GM19023 (cell line): ENCODE measurements around the gene OR56A5.
"Not testable (repeated sequence)": the region's sequence is repeated elsewhere in the genome, so short reads cannot be mapped to it uniquely, and the experiment has no call there.

ENCODE experiments used
- ATAC-seq: cut with Tn5 transposase; IDR thresholded peaks from one replicate; pipeline ENCODE4 v1.9.1; 2021; ENCODE audit warnings: mild to moderate bottlenecking, moderate library complexity; ENCODE audit not compliant: unreplicated experiment

The OR56A5 gene, protein sequence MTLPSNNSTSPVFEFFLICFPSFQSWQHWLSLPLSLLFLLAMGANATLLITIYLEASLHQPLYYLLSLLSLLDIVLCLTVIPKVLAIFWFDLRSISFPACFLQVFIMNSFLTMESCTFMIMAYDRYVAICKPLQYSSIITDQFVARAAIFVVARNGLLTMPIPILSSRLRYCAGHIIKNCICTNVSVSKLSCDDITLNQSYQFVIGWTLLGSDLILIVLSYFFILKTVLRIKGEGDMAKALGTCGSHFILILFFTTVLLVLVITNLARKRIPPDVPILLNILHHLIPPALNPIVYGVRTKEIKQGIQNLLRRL

DNA sequence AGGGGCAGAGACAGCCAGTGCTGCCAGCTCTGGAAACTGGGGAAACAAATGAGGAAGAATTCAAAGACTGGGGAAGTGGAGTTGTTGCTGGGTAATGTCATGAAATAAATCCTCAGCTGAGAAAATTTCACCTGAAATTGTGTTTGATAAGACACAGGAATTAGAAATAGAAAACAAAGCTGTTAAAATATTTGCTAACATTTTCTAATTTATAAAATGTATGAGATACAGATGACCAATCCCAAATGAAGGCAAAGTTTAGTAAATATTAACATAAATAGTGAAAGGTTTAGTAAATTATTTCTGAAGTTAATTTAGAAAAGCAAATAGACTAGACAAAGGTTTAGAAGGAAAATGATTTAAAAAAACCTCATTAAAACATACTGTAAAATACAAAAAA is at the start of gene OR56A5:
TSS of gene OR56A5 (minus strand) at position 101 of the 400 bp plus-strand sequence. CDS start at position 101, 0 bp downstream.
- ATAC-seq: no peak

DNA sequence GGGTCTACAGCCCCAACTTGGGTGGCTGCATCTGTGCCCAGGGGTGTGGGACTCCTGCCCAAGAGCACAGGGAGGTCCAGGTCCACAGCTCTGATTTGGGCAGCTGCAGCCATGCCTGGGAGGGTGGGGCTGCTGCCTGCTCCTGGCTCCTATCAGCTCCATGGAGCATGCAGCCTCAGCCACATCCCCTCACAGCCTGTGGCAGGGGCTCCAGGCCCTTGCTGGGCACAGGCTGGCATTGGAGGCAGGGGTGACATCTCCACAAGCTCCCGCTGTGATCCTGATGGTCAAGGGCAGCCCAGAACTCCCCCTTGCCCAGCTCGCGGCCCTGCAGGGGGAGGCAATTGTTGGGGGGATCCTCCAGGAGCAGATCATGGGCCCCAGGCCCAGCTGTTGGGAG is 44.7 kb upstream of the OR56A5 start:
- no peak for ATAC-seq

- ATAC-seq: no peak
Observed at GRCh38 chr11:6012035-6012668, 43.9 kb upstream of the OR56A5 start.

DNA sequence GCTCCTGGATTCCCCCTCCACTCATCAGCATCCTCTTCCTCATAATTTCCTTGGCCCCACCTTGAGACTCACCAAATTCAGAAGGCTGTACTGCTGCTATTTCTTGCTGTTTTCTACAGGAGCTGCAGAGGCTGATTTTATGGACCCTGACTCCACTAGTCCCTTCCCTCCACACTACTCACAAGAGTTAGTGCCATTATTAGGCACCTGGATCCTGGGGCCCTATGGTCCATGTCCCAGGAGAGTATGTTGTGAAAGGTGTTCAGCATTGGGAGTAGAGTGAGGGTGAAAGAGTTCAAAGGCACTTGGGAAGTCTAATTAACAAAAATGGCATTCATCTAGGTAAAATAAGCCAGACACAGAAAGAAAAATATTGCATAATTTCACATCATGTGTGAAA is 38.6 kb upstream of the OR56A5 start, which contains the start of gene OR56A4:
TSS of gene OR56A4 (minus strand) at position 101 of the 400 bp plus-strand sequence. CDS start 3,954 bp downstream, outside the sequence.
- ATAC-seq: no peak

- no peak for ATAC-seq
Observed at GRCh38 chr11:6006395-6006794, 38.1 kb upstream of the OR56A5 start.

DNA sequence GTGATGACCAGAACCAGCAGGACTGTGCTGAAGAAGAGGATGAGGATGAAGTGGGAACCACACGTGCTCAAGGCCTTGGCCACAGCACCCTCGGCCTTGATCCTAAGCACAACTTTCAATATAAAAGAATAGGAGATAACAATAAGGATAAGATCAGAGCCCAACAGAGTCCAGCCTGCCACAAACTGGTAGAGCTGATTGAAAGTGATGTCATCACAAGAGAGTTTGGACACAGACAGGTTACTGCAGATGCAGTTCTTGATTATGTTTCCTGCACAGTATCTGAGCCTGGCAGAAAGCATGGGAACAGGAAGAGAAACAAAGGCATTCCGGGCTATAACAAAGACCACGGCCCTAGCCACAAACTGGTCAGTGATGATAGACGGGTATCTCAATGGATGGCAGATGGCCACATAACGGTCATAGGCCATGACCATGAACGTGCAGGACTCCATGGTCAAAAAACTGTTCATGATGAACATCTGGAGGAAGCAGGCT is 34.0 kb upstream of the OR56A5 start:
- ATAC-seq: no peak

- ATAC-seq: no peak
Observed at GRCh38 chr11:5994791-5995190, 26.5 kb upstream of the OR56A5 start.

- no peak for ATAC-seq
Observed at GRCh38 chr11:5992604-5993251, 24.4 kb upstream of the OR56A5 start.

DNA sequence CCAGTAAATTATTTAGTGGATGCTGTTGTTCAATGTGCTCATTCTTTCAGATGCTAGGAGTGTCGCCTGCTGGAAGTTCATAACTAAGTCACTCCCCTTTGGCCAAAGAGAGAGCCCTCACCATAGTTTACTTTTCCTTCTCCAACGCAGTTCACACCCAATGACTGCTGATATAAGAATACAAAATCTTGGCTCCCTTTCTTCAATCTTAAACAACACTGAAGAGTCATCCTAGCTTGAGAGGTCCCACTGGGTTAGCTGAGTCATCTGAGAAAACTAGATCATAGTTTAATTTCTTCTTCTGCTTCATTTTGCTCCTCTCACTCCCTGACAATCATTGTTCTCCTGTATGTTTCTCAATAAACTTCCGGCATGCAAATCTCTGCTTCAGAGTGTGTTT is 23.9 kb upstream of the OR56A5 start:
- ATAC-seq: no peak

- ATAC-seq: no peak
Observed at GRCh38 chr11:5989203-5989602, 20.9 kb upstream of the OR56A5 start.

DNA sequence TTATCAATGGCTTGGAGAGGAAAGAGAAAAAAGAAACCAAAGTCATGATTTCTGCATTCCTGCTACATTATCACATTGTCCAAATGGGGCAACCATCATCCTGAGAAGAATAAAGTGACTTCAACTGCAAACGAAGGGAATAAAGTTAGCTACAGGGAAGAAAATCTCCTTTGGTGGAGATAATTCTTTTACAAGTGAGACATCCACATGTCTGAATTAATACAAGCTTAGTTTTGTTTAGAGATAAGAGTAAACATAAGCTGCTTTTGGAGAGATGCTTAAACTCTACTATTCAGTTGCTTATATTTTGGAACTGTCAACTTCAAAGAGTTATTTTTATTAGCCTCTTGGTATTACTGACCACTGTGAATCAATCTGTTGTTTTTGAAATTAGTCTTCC is 18.6 kb upstream of the OR56A5 start, which contains the start of gene OR52L1:
TSS of gene OR52L1 (minus strand) at position 101 of the 400 bp plus-strand sequence. CDS start at position 46, 55 bp downstream.
- no peak for ATAC-seq

GRCh38 chr11:5983443-5983842 is 15.1 kb upstream of the OR56A5 start:
- no peak for ATAC-seq

DNA sequence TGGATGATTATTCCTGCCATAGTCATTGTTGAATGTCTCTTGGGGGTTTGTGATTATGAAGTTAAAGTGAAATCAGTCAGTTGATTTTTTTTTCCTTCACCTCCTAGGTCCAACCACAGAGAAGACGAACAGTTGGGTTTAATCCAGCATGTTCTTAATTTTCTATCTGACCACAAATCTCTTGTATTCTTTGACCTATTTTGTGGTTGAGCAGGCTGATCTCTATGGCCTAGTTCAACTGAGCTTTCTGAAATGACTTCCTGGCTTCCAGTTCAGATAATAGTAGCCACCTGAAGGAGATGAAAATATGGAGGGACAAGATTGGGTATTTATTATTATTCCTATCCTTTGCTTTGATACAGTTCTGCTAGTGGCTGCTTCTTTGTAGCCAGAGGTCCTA is 5.2 kb upstream of the OR56A5 start:
- ATAC-seq: no peak

DNA sequence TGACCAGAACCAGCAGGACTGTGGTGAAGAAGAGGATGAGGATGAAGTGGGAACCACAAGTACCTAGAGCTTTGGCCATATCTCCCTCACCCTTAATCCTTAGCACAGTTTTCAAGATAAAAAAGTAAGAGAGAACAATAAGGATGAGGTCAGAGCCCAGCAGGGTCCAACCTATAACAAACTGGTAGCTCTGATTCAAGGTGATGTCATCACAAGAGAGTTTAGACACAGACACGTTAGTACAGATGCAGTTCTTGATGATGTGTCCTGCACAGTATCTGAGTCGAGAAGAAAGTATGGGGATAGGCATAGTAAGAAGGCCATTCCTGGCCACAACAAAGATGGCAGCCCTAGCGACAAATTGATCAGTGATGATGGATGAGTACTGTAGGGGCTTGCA is 586 bp downstream of the OR56A5 start:
- ATAC-seq: no peak

DNA sequence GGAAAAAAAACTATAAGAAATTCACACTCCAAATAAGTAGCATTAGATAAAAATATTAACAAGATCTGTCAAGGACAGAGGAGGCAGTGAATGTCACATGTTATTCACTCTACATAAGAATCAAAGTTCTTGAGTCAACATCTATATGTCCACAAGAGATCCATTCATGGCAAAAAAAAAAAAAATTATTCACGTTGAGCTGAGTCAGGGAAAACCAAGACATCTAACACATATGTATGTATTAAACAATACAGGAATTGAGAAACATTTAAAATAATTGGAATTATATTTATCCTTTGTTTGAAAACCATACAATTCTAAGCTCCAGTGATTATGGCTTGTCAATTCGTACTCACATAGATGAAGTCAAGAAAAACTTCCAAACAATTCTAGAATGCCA is 1.3 kb downstream of the OR56A5 start:
- no peak for ATAC-seq

GRCh38 chr11:5960704-5961320 is 7.5 kb downstream of the OR56A5 start:
- ATAC-seq: not testable (repeated sequence)

DNA sequence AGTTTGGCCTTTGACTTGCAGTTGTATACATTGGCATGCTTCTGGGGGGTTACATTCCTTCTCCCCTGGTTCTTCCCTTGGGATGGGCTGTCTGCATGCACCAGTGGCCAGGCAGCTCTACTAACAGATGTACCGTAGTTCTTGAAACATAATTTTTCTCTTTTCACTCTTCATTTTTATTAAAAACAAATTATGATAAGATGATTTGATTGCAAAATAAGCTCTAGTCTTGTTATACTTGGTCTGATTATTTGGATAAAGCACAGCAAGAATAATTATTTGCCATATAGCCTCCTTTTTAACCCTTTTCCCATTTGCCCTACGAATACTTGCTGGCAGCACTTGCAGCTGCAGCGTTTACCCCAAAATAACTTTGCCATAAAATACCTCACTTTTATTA is 12.7 kb downstream of the OR56A5 start:
- ATAC-seq: no peak

DNA sequence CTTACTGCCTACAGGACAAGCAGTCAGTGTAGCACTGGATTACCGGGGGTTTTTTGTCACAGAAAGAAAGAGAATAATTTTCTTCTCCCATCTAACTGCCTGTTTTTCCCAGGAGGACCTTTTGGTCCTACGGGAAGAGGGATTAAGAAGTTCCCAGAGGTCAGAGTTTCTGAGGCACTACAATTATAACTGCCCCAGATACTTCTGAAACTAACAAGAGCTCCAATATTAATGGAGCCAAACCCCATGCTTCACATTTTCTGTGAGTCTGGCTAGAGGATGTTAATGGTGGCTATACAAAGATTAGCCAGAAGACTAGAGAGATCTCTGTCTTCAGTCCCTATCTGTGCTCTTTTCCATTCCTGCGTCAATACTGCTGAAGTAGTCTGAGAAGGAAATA is 26.3 kb downstream of the OR56A5 start, which contains the start of gene OR56A3:
TSS of gene OR56A3 (plus strand) at position 301 of the 400 bp plus-strand sequence. CDS start 5,096 bp downstream, outside the sequence.
- ATAC-seq: no peak

DNA sequence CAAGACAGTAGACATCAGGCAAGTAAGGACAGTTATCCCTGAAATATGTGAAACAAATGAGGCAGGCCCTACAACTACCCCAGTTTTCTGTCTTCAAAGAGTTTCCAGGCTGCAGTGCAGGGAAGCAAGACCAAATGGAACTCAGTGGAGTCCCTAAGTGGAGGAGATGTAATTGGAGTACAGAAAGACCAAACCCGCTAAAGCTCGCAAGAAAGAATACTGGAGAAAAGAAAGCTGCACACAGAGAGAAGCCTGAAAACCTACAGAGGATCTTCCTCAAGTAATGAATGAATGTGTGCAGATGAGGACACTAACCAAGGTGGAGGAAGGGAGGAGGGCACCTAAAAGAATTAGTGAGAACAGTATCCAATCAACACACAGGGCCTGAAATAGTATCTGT is 27.5 kb downstream of the OR56A5 start:
- ATAC-seq: no peak

DNA sequence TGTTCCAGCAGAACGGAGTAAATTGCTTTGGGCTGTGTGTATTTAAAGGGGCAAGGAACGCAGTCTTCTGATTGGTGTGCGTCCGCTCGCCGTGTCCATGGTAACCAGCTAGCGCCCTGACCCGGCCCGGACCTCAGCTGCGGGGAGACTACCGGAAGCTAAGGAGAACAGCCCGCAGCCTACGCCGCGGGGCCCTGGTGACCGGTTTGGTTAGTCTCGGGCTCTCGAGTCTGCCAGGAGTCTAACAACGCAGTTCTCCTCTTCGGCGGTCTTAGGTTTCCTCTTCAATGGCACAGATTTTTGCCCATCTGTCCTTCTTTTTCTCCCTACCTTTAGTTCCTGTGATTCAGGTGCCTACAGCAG is 29.7 kb downstream of the OR56A5 start:
- no peak for ATAC-seq
